ENCODE measurements around the gene CPT1B.

GRCh38 chr22:50612168-50612527 is 33.9 kb upstream of the CPT1B start:
- TF ChIP-seq, protein P1, sequence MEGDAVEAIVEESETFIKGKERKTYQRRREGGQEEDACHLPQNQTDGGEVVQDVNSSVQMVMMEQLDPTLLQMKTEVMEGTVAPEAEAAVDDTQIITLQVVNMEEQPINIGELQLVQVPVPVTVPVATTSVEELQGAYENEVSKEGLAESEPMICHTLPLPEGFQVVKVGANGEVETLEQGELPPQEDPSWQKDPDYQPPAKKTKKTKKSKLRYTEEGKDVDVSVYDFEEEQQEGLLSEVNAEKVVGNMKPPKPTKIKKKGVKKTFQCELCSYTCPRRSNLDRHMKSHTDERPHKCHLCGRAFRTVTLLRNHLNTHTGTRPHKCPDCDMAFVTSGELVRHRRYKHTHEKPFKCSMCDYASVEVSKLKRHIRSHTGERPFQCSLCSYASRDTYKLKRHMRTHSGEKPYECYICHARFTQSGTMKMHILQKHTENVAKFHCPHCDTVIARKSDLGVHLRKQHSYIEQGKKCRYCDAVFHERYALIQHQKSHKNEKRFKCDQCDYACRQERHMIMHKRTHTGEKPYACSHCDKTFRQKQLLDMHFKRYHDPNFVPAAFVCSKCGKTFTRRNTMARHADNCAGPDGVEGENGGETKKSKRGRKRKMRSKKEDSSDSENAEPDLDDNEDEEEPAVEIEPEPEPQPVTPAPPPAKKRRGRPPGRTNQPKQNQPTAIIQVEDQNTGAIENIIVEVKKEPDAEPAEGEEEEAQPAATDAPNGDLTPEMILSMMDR (IDR thresholded peaks at IDR 0.05; ENCODE audit: insufficient read depth, low read depth, low read length): no peak
- TF ChIP-seq EZH2 (IDR thresholded peaks at IDR 0.05; ENCODE audit: insufficient read depth, low read length): no peak
